H1 (cell line): ENCODE data around the gene ESYT1.

Experiments used
- CHD2 ChIP-seq: IDR thresholded peaks from 2 replicates; pipeline ENCODE4 v1.6.1; 2012; ENCODE audit warnings: low read length, improper control_type of control experiment
- CTCF ChIP-seq, 3 experiments: IDR thresholded peaks; 1 replicate in 2 of 3; 2 replicates in 1 of 3; pipeline versions ENCODE4 v1.5.1 to v1.6.1; 2011; ENCODE audit warnings: low read length in 3 of 3, mild to moderate bottlenecking in 3 of 3, inconsistent platforms in 2 of 3, low read depth in 1 of 3, moderate library complexity in 1 of 3; ENCODE audit not compliant: insufficient read depth in 1 of 3; ENCODE audit errors: control extremely low read depth in 1 of 3
- FOSL1 ChIP-seq: IDR thresholded peaks from 2 replicates; pipeline ENCODE4 v1.6.1; 2011; ENCODE audit warnings: mild to moderate bottlenecking, low read depth, low read length, moderate library complexity; ENCODE audit not compliant: insufficient read depth
- GTF2F1 ChIP-seq: IDR thresholded peaks from 2 replicates; pipeline ENCODE4 v1.6.1; 2012; ENCODE audit warnings: low read depth, low read length, improper control_type of control experiment, borderline replicate concordance
- POLR2AphosphoS5 ChIP-seq: IDR thresholded peaks from 2 replicates; pipeline ENCODE4 v1.6.1; 2011; ENCODE audit warnings: low read depth, low read length
- TAF7 ChIP-seq: optimal IDR thresholded peaks from 2 replicates; pipeline ENCODE3; 2011; ENCODE audit warnings: low read depth, mild to moderate bottlenecking, inconsistent platforms, low read length, moderate library complexity, borderline replicate concordance

GRCh38 chr12:56150563-56150962 lies 22.5 kb downstream of the ESYT1 start:
- TF ChIP-seq GTF2F1 = no peak
- no peak for TF ChIP-seq CTCF (IDR thresholded peaks at IDR 0.05; ENCODE audit: control extremely low read depth in 1 of 3, insufficient read depth in 1 of 3, low read depth in 1 of 3, low read length in 3 of 3)
- TF ChIP-seq TAF7 = no peak
- TF ChIP-seq CHD2 = no peak
- TF ChIP-seq POLR2AphosphoS5 = no peak
- no peak for TF ChIP-seq FOSL1
